ENCODE results near the gene PALD1.

The PALD1 gene

DNA sequence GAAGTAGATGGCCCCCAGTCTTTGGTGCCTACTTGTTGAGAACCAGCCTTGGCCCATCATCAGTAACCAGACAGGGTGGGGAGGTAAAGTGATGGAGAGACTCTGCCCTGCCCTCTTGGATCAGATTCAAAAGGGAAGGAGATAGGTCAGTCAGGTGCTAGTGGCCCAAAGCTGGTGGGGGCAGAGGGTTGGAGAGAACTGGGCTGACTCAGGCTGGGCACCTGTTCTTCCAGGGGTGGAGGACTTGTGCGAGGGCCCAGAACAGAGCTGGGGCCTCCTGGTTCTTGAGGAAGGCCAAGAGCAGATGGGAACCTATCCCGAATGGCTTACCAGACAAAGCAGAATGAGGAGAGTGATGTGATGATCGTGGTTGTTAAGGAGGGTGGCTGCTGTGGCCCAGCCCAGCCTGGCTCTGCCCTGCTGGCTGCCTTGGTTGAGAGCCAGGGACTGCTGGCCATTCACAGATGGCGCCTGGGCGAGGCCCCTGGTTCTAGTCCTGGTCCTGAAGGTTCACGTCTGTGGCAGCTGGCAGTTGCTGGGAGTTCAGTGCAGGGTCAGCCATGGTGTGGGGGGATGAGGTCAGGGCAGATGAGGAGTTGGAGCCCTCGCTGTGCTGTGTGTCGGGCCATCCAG lies 36.6 kb downstream of the PALD1 start:
- TF ChIP-seq, protein P1, sequence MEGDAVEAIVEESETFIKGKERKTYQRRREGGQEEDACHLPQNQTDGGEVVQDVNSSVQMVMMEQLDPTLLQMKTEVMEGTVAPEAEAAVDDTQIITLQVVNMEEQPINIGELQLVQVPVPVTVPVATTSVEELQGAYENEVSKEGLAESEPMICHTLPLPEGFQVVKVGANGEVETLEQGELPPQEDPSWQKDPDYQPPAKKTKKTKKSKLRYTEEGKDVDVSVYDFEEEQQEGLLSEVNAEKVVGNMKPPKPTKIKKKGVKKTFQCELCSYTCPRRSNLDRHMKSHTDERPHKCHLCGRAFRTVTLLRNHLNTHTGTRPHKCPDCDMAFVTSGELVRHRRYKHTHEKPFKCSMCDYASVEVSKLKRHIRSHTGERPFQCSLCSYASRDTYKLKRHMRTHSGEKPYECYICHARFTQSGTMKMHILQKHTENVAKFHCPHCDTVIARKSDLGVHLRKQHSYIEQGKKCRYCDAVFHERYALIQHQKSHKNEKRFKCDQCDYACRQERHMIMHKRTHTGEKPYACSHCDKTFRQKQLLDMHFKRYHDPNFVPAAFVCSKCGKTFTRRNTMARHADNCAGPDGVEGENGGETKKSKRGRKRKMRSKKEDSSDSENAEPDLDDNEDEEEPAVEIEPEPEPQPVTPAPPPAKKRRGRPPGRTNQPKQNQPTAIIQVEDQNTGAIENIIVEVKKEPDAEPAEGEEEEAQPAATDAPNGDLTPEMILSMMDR (IDR thresholded peaks at IDR 0.05) = no peak
- no peak overlapping the region for H3K27ac ChIP-seq
- DNase-seq (ENCODE audit: low spot score) = no peak
- H3K4me3 ChIP-seq = no peak overlapping the region

DNA sequence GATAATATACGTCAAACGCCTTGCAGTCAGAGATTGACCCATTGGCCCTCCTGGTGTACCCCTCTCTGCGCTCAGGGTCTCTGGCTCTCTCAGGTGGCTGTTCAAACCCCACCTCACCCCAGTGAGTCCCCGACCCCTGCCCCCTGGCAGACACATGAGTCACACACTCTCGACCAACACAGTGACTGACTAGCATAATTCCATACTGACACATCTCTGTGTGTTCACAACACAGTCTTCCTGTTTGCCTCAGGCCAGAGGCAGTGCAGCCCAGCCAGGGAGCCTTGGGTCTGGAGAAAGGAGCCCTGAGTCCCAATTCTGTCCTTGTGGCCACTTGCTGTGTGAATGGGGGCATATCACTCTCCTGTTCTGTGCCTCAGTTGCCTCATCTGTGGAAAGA lies 40.1 kb downstream of the PALD1 start:
- TF ChIP-seq, protein P1 (IDR thresholded peaks at IDR 0.05) = no peak
- no peak overlapping the region for H3K27ac ChIP-seq
- no peak overlapping the region for H3K4me3 ChIP-seq
- no peak for DNase-seq (ENCODE audit: low spot score)

DNA sequence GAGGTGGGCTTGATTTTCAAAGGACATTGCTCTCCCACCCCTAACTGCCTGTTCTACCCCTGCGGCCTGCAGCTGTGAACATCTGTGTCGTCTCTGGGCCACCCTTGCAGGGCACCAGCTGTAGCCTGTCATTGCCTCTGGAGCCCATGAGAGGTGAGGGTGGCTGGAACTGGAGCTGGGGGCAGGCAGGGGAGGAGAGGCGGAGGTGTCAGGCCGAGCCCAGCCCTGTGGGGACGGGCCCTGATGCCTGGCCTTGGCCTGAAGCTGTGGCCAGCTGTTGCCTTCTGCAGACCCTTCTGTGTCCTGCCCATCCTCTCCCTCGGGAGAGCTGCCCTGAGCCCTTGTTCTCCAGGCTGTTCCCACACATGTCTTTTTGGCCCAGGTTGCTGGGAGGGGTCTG lies 44.5 kb downstream of the PALD1 start:
- DNase-seq (ENCODE audit: low spot score) = no peak
- Histone ChIP-seq H3K27ac (no peak overlapping the region), H3K4me3 (no peak overlapping the region)
- TF ChIP-seq, protein P1 (IDR thresholded peaks at IDR 0.05) = no peak

DNA sequence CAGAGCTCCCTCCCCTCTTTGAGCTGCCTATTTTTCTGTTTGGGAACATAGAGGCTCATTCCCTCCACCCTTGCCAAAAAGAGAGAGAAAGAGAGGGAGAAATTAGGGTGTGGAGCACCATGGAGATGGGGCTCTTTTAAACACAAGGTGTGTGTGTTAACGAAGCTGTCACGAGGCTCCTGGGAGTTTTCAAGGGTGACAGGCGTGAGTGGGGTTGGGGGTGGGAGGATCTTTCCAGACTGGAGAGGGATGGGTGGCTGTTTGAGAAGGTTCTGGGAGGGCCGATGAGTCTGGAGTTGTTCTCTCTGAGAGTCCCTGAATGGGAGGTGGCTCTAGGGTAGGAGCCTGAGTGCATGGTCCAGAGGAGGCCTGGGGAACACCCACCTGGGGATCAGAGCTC lies 45.0 kb downstream of the PALD1 start:
- no peak for DNase-seq (ENCODE audit: low spot score)
- TF ChIP-seq, protein P1 (IDR thresholded peaks at IDR 0.05) = no peak
- no peak overlapping the region for H3K27ac ChIP-seq

DNA sequence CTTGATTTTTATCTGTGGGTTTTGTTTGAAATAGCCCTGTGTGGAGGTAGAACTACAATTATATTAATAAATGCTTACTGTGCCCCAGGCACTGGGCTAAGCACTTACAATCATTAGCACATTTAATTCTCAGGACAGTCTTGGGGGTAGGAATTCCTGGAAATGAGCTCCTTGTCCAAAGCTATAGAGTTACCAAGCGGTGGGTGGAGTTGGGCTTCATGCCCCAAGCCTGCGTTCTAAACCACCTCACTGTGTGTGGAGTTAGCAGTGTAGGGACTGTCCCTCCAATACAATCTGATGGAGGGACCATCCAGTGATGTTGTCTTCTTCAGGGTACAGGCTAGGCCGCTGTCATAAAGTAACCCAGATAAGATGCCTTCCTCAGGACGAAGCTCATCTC lies 49.7 kb downstream of the PALD1 start:
- no peak overlapping the region for H3K27ac ChIP-seq
- no peak overlapping the region for H3K4me3 ChIP-seq
- no peak for DNase-seq (ENCODE audit: low spot score)
- TF ChIP-seq, protein P1 (IDR thresholded peaks at IDR 0.05) = no peak

More for the DNA sequence above, 45.0 kb downstream of the PALD1 start:
- H3K4me3 ChIP-seq = no peak overlapping the region

DNA sequence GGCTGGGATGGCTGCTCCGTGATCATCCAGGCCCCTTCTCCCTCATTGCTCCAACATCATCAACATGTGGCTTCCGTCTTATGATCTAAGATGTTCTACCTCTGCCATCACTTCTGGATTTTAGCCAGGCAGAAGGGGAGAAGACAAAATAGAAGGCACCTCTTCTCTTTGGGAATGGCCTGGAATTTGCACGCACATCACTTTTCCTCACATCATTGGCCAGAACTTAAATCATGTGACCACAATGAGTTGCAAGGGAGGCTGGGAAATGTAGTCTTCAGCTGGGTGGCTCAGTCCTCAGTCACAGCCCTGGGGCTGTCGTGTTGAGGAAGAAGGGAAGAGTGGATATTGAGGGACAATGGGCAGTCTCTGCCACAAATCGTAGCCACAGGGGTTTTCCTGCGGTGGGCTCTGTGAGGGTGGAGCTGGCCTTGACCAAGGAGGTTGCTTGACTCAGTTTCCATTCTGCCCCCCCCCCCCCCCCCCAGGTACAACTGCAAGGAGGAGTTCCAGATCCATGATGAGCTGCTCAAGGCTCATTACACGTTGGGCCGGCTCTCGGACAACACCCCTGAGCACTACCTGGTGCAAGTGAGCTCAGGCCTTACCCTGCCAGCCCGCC lies 50.3 kb downstream of the PALD1 start:
- TF ChIP-seq, protein P1 (IDR thresholded peaks at IDR 0.05) = no peak
- no peak overlapping the region for H3K27ac ChIP-seq
- DNase-seq (ENCODE audit: low spot score) = no peak
- H3K4me3 ChIP-seq = no peak overlapping the region

DNA sequence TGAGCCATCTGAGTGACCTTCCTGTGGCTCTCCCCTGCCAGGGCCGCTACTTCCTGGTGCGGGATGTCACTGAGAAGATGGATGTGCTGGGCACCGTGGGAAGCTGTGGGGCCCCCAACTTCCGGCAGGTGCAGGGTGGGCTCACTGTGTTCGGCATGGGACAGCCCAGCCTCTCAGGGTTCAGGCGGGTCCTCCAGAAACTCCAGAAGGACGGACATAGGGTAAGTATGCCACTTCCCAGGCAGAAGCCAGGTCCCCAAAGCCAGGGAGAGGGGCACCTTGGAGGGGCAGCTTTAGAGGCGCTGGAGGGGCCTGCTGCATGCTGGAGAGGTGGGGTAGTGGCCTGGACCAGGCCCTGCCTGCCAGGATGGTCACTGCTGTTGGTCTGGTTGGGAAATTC lies 51.3 kb downstream of the PALD1 start:
- DNase-seq (ENCODE audit: low spot score) = no peak
- Histone ChIP-seq H3K27ac (no peak overlapping the region), H3K4me3 (no peak overlapping the region)
- TF ChIP-seq, protein P1 (IDR thresholded peaks at IDR 0.05) = no peak

Data from coronary artery (tissue), 2 donors.